K562 (cell line): ENCODE measurements around the gene OR2V1. TPM values are rescaled to one million over a fixed set of nuclear protein-coding genes. Genes with fewer than 3 reads are reported as not detected.
"Not testable (repeated sequence)": the region's sequence is repeated elsewhere in the genome, so short reads cannot be mapped to it uniquely, and the experiment has no call there.

ENCODE experiments used
- ADNP ChIP-seq: fragments of 200-800 bp; sonication (Bioruptor generic); IDR thresholded peaks from 2 replicates; pipeline ENCODE4 v1.6.1; 2016; ENCODE audit warnings: missing genetic modification characterization, missing compliant biosample characterization
- BDP1 ChIP-seq: IDR thresholded peaks from 3 replicates; pipeline ENCODE4 v1.6.1; 2011; ENCODE audit not compliant: insufficient read length, insufficient read depth
- BHLHE40 ChIP-seq: IDR thresholded peaks from 2 replicates; pipeline ENCODE4 v1.6.1; 2011; ENCODE audit warnings: low read length, improper control_type of control experiment
- EGR1 ChIP-seq: fragments of 450-650 bp; conservative IDR thresholded peaks from 2 replicates; pipeline ENCODE4 v1.6.1; 2017; ENCODE audit warnings: mild to moderate bottlenecking
- ETV5 ChIP-seq: sonication (generic); formaldehyde crosslinking; IDR thresholded peaks from 2 replicates; pipeline ENCODE4 v1.4.0; 2020; ENCODE audit warnings: low read depth, mild to moderate bottlenecking, missing genetic modification reagents
- FOXK2 ChIP-seq, 2 experiments: fragments of 450-650 bp; IDR thresholded peaks in 1 of 2; conservative IDR thresholded peaks in 1 of 2; 2 replicates each; pipeline ENCODE4 v1.6.1; 2016; ENCODE audit warnings: low read depth in 2 of 2, mild to moderate bottlenecking in 1 of 2
- FOXP1 ChIP-seq: sonication (generic); formaldehyde crosslinking; IDR thresholded peaks from 2 replicates; pipeline ENCODE4 v1.8.0; 2022; ENCODE audit warnings: mild to moderate bottlenecking, missing genetic modification reagents
- HDAC2 ChIP-seq: fragments of 450-650 bp; IDR thresholded peaks from 2 replicates; pipeline ENCODE4 v1.6.1; 2016; ENCODE audit warnings: mild to moderate bottlenecking
- HMGXB4 ChIP-seq: sonication (generic); formaldehyde crosslinking; IDR thresholded peaks from 2 replicates; pipeline ENCODE4 v1.8.1; 2023; ENCODE audit warnings: mild to moderate bottlenecking, missing genetic modification reagents
- KDM2B ChIP-seq: fragments of 250-450 bp; sonication (Bioruptor Pico); IDR thresholded peaks from 2 replicates; pipeline ENCODE4 v1.8.0; 2021; ENCODE audit warnings: mild to moderate bottlenecking, moderate library complexity
- KDM4B ChIP-seq, 2 experiments: fragments of 450-650 bp in 1 of 2; sonication (generic) in 1 of 2; IDR thresholded peaks; 2 replicates each; pipeline ENCODE4 v1.6.1; 2016 to 2017; ENCODE audit warnings: borderline replicate concordance in 2 of 2, antibody characterized with exemption in 1 of 2, low read depth in 1 of 2, mild to moderate bottlenecking in 1 of 2
- KLF1 ChIP-seq: fragments of 450-650 bp; IDR thresholded peaks from 2 replicates; pipeline ENCODE4 v1.6.1; 2016; ENCODE audit warnings: missing genetic modification characterization, missing compliant biosample characterization
- PCBP1 ChIP-seq: fragments of 200-400 bp; formaldehyde crosslinking; IDR thresholded peaks from 2 replicates; pipeline ENCODE4 v1.6.1; 2018; ENCODE audit warnings: mild to moderate bottlenecking, low read depth, low read length; ENCODE audit not compliant: poor library complexity, severe bottlenecking
- REST ChIP-seq, 2 experiments: fragments of 450-650 bp; formaldehyde crosslinking in 1 of 2; IDR thresholded peaks; 2 replicates each; pipeline versions ENCODE4 v1.4.0 to v1.6.1; 2014 to 2020; ENCODE audit warnings: mild to moderate bottlenecking in 2 of 2, borderline replicate concordance in 1 of 2, low read depth in 1 of 2
- RNF2 ChIP-seq: sonication (generic); IDR thresholded peaks from 2 replicates; pipeline ENCODE4 v1.6.1; 2016
- ZBTB7A ChIP-seq: IDR thresholded peaks from 2 replicates; pipeline ENCODE4 v1.6.1; 2011; ENCODE audit warnings: low read depth, mild to moderate bottlenecking, low read length, moderate library complexity, borderline replicate concordance; ENCODE audit not compliant: control insufficient read depth
- polyA plus RNA-seq, 8 experiments: library from polyadenylated mRNA; depleted of rRNA in 4 of 8; stranded (reverse) in 5 of 8; unstranded in 3 of 8; fragments of >200 nt; fragmentation: Nextera tagmentation in 2 of 8; fragmentation: Illumina TruSeq in 1 of 8; extraction: Ambion mirVana in 2 of 8; extraction: Trizol in 1 of 8; gene quantifications; 2 replicates each; pipeline versions ENCODE4 v1.2.1 to v1.2.3, GENCODE V29; 2011 to 2014; ENCODE audit warnings: inconsistent platforms in 1 of 8, missing spikeins in 1 of 8
- total RNA-seq, 7 experiments: library from RNA; depleted of rRNA in 6 of 7; stranded (reverse); fragments of >200 nt in 6 of 7; fragmentation: Illumina TruSeq in 2 of 7; extraction: Trizol in 2 of 7; gene quantifications; 2 replicates each; pipeline versions ENCODE4 v1.2.1 to v1.2.3, GENCODE V29; 2011 to 2021; ENCODE audit warnings: low replicate concordance in 1 of 7

OR2V1 gene
- total and polyA plus RNA-seq, 9 of the 15 experiments (the other 6 are each of a cell fraction or from before 2014, with no cell fraction given), result 0.04 to 0.28 (median 0.15) TPM; not detected in 5

GRCh38 chr5:181169459-181170236 lies 38.7 kb upstream of the OR2V1 start (continued):
- TF ChIP-seq KDM2B (CRISPR knock-in tag) (peak; percentile 18; the same call in 1 of the 2 replicates), ADNP (tag) (peak; percentile 86), HMGXB4 (peak; percentile 56; the same call in 1 of the 2 replicates), BDP1 (peak; percentile 25), EGR1 (peak; percentile 20; the same call in 1 of the 2 replicates), RNF2 (0 out of 2 replicates have a peak, but pooled peaks have one; percentile 10), KLF1 (tag) (0 out of 2 replicates have a peak, but pooled peaks have one; percentile 53), HDAC2 (peak; percentile 71; the same call in 1 of the 2 replicates), ZBTB7A (peak; percentile 18; the same call in 1 of the 2 replicates), REST (IDR thresholded peaks at IDR 0.05; ENCODE audit: borderline replicate concordance) (peak; percentile 48), PCBP1 (peak; percentile 62), FOXK2 (conservative IDR thresholded peaks at IDR 0.05 in 1 of 2, IDR thresholded peaks at IDR 0.05 in 1 of 2; ENCODE audit: low read depth in 2 of 2) (0 out of 4 replicates have a peak, but pooled peaks of 1 of the 2 experiments have one; percentile 19), FOXP1 (CRISPR knock-in tag) (peak; percentile 85), KDM4B (IDR thresholded peaks at IDR 0.05; ENCODE audit: borderline replicate concordance in 2 of 2, low read depth in 1 of 2) (0 out of 4 replicates have a peak, but pooled peaks of 1 of the 2 experiments have one; percentile 54), BHLHE40 (peak; percentile 73), ETV5 (CRISPR knock-in tag) (0 out of 2 replicates have a peak, but pooled peaks have one; percentile 23)
- TF ChIP-seq REST (CRISPR knock-in tag; IDR thresholded peaks at IDR 0.05; ENCODE audit: low read depth), result not testable (repeated sequence)
